CD4-positive, alpha-beta T cell treated with Interferon alpha-2 for 1 hour (primary cell): ENCODE measurements around the gene ANTXRL.
"Not testable (repeated sequence)": the region's sequence is repeated elsewhere in the genome, so short reads cannot be mapped to it uniquely, and the experiment has no call there.

ENCODE experiments used
- DNase-seq, 2 donors: peaks; one replicate each; pipeline ENCODE4 v3.0.0-alpha.2; 2020 to 2022

Gene ANTXRL

DNA sequence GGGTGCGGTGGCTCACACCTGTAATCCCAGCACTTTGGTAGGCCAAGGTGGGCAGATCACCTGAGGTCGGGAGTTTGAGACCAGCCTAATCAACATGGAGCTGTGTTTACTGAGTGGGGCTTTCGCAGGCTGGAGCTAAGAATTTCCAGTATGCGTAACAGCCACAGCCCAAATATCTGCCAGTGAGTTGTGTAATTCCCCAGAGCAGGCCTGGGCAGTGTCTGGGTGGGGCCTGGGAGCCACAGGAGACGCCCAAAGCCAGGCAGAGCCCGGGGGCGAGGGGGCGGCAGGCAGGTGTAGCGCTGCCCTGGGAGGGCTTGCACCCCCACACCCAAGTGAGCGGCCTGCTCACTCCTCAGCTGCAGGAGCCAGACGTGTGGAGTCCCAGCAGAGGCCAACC lies 88.6 kb downstream of the ANTXRL start, which contains the start of gene ANXA8L1:
Gene ANXA8L1 (plus strand): TSS at position 371 of the 400 bp plus-strand sequence. CDS start 76 bp downstream, outside the sequence.
- not testable (repeated sequence) for DNase-seq

- DNase-seq, result not testable (repeated sequence)
Observed at GRCh38 chr10:46377022-46377421, 90.2 kb downstream of the ANTXRL start.

DNA sequence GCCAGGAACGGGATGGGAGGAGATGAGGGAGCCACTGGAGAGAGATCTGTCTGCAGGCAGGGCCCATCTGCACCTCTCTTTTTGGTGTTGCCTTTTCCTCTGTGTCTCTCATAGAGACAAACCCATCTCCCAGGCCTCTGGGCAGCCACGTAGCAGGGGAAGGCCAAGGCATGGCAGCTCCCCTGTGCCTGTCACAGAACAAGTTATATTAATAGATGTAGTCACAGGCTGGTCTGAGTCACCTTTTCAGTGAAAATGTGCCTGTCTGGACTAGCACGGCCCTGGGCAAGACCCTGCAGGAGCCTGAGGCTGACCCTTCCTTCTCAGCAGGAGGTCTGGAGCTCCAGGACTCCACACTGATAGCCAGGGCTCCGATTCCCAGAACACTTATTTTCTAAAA lies 90.9 kb downstream of the ANTXRL start:
- DNase-seq, result not testable (repeated sequence)

GRCh38 chr10:46378108-46378507 lies 91.3 kb downstream of the ANTXRL start:
- DNase-seq, result not testable (repeated sequence)

DNA sequence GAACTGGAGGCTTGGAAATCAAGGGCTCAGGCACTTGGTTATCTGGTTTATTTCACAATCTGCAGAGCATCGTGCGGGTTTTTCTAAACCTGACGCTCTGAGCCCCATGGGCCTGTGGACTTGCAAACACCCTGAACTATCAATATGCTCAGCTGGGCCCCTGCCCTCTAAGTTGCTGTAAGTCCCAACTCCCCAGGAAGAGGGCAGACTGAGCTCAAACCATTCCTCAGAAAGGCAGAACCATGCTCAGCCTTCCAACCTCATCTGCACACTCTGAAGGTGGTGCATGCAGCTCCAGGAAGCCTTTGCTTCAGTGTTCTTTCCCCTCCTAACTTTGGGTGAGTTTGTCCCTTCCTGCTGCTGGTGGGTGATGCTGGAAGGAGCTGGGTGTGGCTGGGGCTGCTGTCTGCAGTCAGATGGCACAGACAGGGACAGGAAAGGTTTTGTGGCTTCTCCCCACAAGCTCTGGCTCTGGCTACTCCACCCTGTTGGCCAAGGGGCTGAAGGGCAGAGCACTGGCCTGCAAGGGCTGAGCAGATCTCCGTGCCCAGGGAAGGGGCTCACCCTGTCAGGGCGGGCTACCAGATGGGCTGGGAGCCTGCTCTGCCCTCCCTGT lies 92.5 kb downstream of the ANTXRL start:
- DNase-seq, result not testable (repeated sequence)
